ENCODE measurements around the gene GNAS. TPM values are rescaled to one million over a fixed set of nuclear protein-coding genes. Genes with fewer than 3 reads are reported as not detected.
"Not testable (repeated sequence)": the region's sequence is repeated elsewhere in the genome, so short reads cannot be mapped to it uniquely, and the experiment has no call there.

GNAS gene
- total RNA-seq, 1 donor from 2014 or later = 1,173 TPM

DNA sequence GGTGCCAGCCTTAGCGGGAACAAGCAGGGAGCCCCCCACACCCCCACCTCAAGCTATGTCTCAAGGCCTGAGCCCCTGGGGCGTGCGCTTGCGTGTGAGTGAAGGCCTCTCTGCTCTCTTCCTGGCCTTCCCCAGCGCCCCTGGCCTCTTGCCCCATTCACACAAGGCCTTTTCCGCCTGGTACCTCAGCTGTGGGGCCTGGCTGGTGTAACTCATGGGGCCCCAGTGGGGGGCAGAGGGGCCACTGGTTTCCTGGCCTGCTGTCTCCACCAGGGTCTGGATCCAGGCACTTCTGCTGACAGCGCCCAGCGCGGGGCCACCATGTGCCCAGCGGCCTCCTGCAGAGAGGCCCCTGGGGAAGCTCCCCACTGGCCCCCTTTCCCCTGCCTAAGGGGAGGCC is 36.5 kb upstream of the GNAS start:
- no peak overlapping the region for H3K27ac Mint-ChIP-seq (ENCODE audit: unreplicated experiment)
- no peak overlapping the region for H3K4me3 Mint-ChIP-seq (ENCODE audit: unreplicated experiment)
- no peak for DNase-seq (ENCODE audit: extremely low spot score, unreplicated experiment)

DNA sequence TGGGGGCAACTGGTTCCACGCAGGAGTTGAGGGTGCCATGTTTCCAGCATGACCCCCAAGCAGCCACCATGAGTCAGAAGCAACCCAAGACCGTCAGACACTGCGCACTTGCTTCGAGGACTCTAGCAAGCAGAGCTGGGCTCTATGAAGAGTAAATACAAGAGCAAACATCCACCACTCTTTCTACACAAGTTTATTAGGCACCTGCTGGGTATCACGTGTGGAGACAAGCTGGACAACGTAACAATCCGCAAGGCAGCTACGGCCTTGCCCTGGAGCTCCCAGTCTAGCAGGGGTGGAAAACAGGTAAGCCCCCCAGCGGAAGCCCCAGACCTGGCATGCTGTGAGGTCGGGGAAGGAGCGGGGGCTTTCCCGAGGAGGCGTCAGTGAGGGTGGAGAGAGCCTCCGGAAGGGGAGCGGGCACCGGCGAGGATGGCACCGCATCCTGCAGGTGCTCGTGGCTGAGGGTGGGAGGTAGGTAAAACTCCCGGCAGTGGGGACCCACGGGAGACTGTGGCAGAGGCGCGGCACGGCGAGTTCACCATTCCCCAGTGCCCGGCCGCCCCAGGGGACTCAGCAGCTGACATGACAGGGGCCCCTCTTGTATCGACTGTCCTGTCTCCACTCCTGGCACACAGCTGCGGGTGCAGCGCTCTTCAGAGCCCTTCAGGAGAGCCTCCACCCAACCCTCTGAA is 35.4 kb upstream of the GNAS start:
- H3K36me3 Mint-ChIP-seq (ENCODE audit: unreplicated experiment) = no peaks in the 10 kb centered on the region
- no peak overlapping the region for H3K27ac Mint-ChIP-seq (ENCODE audit: unreplicated experiment)

More for the DNA sequence above, 36.5 kb upstream of the GNAS start:
- TF ChIP-seq, protein P1, sequence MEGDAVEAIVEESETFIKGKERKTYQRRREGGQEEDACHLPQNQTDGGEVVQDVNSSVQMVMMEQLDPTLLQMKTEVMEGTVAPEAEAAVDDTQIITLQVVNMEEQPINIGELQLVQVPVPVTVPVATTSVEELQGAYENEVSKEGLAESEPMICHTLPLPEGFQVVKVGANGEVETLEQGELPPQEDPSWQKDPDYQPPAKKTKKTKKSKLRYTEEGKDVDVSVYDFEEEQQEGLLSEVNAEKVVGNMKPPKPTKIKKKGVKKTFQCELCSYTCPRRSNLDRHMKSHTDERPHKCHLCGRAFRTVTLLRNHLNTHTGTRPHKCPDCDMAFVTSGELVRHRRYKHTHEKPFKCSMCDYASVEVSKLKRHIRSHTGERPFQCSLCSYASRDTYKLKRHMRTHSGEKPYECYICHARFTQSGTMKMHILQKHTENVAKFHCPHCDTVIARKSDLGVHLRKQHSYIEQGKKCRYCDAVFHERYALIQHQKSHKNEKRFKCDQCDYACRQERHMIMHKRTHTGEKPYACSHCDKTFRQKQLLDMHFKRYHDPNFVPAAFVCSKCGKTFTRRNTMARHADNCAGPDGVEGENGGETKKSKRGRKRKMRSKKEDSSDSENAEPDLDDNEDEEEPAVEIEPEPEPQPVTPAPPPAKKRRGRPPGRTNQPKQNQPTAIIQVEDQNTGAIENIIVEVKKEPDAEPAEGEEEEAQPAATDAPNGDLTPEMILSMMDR (IDR thresholded peaks at IDR 0.05) = no peak
- H3K9me3 Mint-ChIP-seq (ENCODE audit: unreplicated experiment) = no peaks in the 10 kb centered on the region
- H3K27me3 Mint-ChIP-seq (ENCODE audit: unreplicated experiment) = peaks cover 6% of the 10 kb centered on the region
- H3K4me1 Mint-ChIP-seq (ENCODE audit: unreplicated experiment) = peaks cover 13% of the 10 kb centered on the region
- no peaks in the 10 kb centered on the region for H3K36me3 Mint-ChIP-seq (ENCODE audit: unreplicated experiment)

DNA sequence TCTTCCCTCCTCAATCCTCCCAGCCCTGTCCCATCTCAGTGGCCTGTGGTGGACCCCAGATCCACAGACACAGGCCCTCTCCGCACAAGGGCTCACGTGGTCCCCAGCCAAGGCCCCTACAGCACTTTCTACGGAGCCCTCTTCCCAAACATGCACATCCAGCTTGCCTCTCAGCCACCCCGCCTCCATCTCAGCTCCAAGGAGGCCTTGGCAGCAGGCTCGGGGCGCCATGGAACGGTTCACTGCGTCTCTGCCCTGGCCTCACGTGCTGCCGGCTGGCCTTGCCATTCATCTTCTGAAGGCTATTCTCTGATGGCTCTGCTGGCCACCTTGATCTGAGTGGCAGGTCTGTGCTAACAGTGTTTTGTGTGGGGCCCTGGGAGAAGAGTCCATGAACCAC is 34.8 kb upstream of the GNAS start:
- Mint-ChIP-seq H3K4me1 (ENCODE audit: unreplicated experiment) (peaks cover 13% of the 10 kb centered on the region), H3K27ac (ENCODE audit: unreplicated experiment) (no peak overlapping the region), H3K27me3 (ENCODE audit: unreplicated experiment) (peaks cover 3% of the 10 kb centered on the region), H3K9me3 (ENCODE audit: unreplicated experiment) (no peaks in the 10 kb centered on the region), H3K36me3 (ENCODE audit: unreplicated experiment) (no peaks in the 10 kb centered on the region), H3K4me3 (ENCODE audit: unreplicated experiment) (no peak overlapping the region)
- no peak for DNase-seq (ENCODE audit: extremely low spot score, unreplicated experiment)
- TF ChIP-seq, protein P1 (IDR thresholded peaks at IDR 0.05) = no peak

More for the DNA sequence above, 35.4 kb upstream of the GNAS start:
- TF ChIP-seq, protein P1 (IDR thresholded peaks at IDR 0.05) = no peak
- H3K9me3 Mint-ChIP-seq (ENCODE audit: unreplicated experiment) = no peaks in the 10 kb centered on the region
- peaks cover 3% of the 10 kb centered on the region for H3K27me3 Mint-ChIP-seq (ENCODE audit: unreplicated experiment)
- no peak overlapping the region for H3K4me3 Mint-ChIP-seq (ENCODE audit: unreplicated experiment)
- no peak for DNase-seq (ENCODE audit: extremely low spot score, unreplicated experiment)
- H3K4me1 Mint-ChIP-seq (ENCODE audit: unreplicated experiment) = peaks cover 13% of the 10 kb centered on the region

DNA sequence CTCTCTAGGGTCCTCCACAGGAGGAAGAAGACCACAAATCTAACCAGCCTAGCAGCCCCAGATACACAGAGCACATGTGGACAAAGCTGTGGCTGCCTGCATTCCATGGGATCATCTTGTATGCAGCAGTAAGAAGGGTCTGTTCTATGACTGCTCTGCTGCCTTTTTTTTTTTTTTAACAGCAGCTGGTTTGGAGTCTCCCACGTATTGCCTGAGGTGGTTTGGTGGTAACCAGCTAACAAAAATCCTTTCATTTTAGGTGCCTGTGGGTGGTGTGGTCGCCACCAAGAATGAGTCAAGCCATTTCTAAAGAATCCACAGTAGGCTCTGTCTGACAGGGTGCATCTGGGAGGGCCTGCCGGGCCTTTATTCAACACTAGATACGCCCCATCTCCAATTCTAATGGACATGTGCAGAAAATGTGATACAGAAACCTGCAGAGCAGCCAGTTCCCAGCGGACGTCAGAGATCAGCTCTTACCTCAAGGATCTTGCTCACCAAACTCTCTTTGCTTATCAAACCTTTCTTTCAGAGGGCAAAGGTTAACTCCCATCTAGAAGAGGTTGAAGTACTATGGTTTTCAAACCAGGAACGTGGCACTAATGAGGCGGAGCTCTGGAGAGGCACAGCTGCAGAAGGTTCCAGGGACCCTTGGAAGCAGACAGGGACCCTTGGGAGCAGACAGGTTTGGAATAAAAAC is 33.8 kb upstream of the GNAS start:
- Mint-ChIP-seq H3K36me3 (ENCODE audit: unreplicated experiment) (no peaks in the 10 kb centered on the region), H3K27ac (ENCODE audit: unreplicated experiment) (peak overlapping the region; percentile 76), H3K9me3 (ENCODE audit: unreplicated experiment) (no peaks in the 10 kb centered on the region), H3K27me3 (ENCODE audit: unreplicated experiment) (peaks cover under 1% of the 10 kb centered on the region), H3K4me1 (ENCODE audit: unreplicated experiment) (peaks cover 13% of the 10 kb centered on the region), H3K4me3 (ENCODE audit: unreplicated experiment) (no peak overlapping the region)
- DNase-seq (ENCODE audit: extremely low spot score, unreplicated experiment) = no peak
- TF ChIP-seq, protein P1 (IDR thresholded peaks at IDR 0.05) = no peak

DNA sequence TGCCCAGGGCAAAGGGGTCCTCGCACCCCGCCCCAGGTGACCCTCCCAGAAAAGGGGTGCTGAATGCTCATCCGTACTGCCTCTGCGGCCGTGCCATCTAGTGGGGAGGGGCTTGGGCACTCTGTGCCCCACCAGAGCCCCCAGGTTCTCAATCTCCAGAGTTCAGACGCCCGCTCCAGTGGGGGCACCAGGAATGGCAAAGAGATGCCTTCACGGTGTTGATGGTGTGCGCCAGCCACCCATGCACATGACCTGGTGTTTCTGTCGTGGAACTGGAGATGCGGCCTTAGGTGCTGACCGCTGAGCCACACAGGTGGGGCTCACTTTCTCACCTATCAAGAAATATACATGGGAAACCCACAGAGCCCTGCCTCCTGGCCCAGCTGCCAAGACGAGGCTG is 32.6 kb upstream of the GNAS start:
- H3K27ac Mint-ChIP-seq (ENCODE audit: unreplicated experiment) = no peak overlapping the region

DNA sequence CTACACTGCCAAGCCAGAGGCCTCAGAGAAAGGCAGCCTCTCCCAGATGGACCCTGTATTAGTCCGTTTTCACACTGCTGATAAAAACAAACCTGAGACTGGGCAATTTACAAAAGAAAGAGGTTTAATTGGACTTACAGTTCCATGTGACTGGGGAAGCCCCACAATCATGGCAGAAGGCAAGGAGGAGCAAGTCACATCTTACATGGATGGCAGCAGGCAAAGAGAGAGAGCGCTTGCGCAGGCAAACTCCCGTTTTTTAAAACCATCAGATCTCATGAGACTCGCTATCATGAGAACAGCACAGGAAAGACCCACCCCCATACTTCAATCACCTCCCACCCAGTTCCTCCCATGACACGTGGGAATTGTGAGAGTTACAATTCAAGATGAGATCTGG is 32.0 kb upstream of the GNAS start:
- H3K27ac Mint-ChIP-seq (ENCODE audit: unreplicated experiment); H3K4me3 Mint-ChIP-seq (ENCODE audit: unreplicated experiment); DNase-seq (ENCODE audit: extremely low spot score, unreplicated experiment); H3K9me3 Mint-ChIP-seq (ENCODE audit: unreplicated experiment); H3K27me3 Mint-ChIP-seq (ENCODE audit: unreplicated experiment); H3K36me3 Mint-ChIP-seq (ENCODE audit: unreplicated experiment): not testable (repeated sequence)
- H3K4me1 Mint-ChIP-seq (ENCODE audit: unreplicated experiment) = peaks cover 13% of the 10 kb centered on the region

More for the DNA sequence above, 32.6 kb upstream of the GNAS start:
- Mint-ChIP-seq H3K36me3 (ENCODE audit: unreplicated experiment) (no peaks in the 10 kb centered on the region), H3K4me3 (ENCODE audit: unreplicated experiment) (no peak overlapping the region), H3K9me3 (ENCODE audit: unreplicated experiment) (no peaks in the 10 kb centered on the region), H3K4me1 (ENCODE audit: unreplicated experiment) (peaks cover 13% of the 10 kb centered on the region), H3K27me3 (ENCODE audit: unreplicated experiment) (no peaks in the 10 kb centered on the region)
- TF ChIP-seq, protein P1 (IDR thresholded peaks at IDR 0.05) = no peak
- DNase-seq (ENCODE audit: extremely low spot score, unreplicated experiment) = no peak
